IPS DF 4.7 (cell line): ENCODE measurements around the gene TPTE.
"Not testable (repeated sequence)": the region's sequence is repeated elsewhere in the genome, so short reads cannot be mapped to it uniquely, and the experiment has no call there.

Experiments
- DNase-seq: peaks from one replicate; pipeline ENCODE4 v3.0.0-alpha.2; 2013; ENCODE audit warnings: low spot score; ENCODE audit errors: extremely low read depth

Gene TPTE

DNA sequence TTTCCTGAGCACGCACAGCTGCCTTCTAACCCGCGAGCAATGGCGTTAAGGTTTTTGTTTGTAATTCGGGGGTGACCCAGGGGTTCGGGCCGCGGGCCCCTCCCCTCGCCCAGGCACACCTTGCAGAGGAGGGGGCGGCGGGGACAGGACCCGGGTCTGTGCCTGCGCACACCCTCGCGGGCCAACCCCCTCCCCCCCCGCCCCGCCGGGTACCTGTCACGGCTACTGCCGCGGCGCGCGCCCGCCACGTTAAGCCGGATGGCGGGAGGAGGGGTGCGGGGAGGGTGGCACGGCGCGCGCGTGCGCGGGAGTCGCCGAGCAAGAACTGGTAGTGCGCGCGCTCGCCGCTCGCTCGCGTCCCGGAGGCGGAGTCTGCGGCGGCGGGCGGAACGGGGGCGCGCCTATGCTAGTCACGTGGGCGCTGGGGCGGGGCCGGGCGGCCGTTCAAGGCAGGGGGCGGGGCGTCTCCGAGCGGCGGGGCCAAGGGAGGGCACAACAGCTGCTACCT is at the start of gene TPTE:
TSS of gene TPTE (plus strand) at position 493 of the 508 bp plus-strand sequence. CDS start 17,141 bp downstream, outside the sequence.
- no peak for DNase-seq

DNA sequence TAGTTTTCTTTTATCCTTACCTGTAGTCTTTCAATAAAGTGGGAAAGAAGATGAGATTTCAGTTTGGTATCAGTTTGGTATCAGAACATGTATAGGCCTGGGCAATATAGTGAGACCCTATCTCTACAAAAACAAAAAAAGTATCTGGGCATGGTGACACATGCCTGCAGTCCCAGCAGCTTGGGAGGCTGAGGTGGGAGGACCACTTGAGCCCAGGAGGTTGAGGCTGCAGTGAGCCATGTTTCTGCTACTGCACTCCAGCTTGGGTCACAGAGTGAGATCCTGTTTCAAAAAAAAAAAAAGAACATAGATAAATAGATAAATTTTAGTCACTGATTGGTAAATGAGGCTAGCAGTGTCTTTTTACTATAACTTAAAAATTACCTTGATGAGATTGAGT is 49.4 kb upstream of the TPTE start:
- not testable (repeated sequence) for DNase-seq

DNA sequence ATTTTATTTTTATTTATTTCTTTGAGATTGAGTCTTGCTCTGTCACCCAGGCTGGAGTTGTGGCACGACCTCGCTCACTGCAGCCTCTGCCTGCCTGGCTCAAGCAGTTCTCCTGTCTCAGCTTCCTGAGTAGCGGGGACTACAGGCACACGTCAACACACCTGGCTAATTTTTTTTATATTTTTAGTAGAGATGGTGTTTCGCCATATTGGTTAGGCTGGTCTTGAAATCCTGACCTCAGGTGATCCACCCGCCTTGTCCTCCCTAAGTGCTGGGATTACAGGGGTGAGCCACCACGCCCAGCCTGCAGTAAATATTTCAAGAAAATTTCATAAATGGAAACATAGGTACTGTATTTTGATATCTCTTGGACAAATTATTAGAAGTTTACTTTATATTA is 43.6 kb upstream of the TPTE start:
- DNase-seq = not testable (repeated sequence)

DNA sequence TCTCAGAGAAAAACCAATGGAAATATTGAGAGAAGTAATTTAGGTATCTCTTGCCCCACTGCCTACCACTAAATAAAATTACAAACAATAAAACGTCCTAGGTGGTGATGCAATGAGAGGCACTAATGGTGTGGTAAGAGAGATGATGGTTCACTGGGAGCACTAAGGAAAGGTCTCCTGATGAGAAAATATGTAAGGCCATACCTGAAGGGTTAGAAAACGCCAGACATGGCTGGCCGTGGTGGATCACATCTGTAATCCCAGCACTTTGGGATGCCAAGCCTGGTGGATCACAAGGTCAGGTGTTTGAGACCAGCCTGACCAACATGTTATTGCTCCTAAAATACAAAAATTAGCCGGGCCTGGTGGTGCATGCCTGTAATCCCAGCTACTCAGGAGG is 41.5 kb upstream of the TPTE start:
- not testable (repeated sequence) for DNase-seq

DNA sequence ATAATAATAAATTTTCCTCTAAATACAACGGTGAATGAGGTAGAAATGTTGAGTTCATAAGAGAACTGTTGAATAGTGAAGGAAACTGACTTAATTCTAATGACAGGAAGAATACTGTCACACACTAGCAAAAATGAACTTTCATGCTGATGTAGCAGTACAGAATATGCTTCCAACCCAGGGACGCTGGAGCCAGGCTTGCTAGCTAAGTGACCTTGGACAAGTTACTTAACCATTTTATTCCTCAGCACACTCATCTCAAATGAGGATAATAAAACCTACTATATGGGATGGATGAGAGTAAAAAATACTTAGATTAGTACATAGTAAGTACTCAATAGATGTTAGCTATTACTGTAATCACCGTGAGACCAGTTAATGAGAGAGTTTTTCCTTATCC is 36.5 kb upstream of the TPTE start:
- not testable (repeated sequence) for DNase-seq

DNA sequence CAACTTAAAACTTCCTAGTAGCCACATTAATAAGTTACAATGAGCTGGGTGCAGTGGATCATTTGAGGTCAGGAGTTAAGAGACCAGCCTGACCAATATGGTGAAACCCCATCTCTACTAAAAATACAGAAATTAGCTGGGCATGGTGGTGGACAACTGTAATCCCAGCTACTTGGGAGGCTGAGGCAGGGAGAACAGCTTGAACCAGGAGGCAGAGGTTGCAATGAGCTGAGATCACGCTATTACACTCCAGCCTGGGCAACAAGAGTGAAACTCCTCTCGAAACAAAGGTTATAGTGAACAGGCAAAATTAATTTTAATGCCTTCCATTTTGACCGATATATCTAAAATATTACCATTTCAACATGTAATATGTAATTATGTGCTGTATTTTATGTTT is 30.9 kb upstream of the TPTE start:
- DNase-seq = not testable (repeated sequence)

DNA sequence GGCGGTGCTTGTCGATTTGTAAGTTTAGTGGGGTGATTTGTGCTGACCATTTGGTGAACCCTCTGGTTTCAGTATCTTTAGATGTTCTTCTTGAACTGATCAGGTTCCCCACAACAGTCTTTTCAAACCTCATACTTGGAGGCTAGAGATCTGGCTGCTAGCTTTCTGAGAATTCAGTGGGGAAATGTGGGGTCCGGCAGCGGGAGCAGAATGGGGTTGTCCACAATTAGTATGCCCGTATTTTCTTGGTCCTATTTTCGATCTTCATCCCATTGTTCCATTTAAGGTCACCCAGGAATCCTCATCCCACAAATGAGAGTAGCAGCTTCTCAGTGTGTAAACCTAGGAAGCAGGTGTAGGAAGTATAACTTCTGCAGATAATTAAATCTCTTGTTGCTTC is 10.3 kb upstream of the TPTE start:
- no peak for DNase-seq

DNA sequence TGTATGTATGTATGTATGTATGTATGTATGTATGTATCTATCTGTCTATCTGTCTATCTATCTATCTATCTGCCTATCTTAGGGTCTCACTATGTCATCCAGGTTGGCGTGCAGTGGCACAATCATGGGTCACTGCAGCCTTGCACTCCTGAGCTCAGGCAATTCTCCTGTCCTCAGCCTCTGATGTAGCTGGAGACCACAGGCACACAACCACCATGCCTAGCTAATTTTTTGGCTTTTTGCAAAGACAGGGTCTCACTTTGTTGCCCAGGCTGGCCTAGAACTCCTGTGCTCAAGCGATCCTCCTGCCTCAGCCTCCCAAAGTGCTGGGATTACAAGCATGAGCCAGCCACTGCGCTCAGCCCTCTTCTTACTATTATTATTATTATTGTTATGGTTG is 4.5 kb upstream of the TPTE start:
- not testable (repeated sequence) for DNase-seq

DNA sequence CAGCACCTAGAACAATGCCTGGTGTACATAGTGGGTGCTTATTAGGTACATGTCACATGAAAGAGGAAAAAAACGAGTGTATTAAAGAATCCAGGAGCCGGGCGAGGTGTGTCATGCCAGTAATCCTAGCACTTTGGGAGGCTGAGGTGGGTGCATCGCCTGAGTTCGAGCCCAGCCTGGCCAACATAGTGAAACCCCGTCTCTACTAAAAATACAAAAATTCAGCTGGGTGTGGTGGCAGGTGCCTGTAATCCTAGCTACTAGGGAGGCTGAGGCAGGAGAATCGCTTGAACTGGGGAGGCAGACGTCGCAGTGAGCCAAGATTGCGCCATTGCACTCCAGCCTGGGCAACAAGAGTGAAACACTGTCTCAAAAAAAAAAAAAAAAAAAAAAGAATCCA is 3.5 kb upstream of the TPTE start:
- DNase-seq = not testable (repeated sequence)

DNA sequence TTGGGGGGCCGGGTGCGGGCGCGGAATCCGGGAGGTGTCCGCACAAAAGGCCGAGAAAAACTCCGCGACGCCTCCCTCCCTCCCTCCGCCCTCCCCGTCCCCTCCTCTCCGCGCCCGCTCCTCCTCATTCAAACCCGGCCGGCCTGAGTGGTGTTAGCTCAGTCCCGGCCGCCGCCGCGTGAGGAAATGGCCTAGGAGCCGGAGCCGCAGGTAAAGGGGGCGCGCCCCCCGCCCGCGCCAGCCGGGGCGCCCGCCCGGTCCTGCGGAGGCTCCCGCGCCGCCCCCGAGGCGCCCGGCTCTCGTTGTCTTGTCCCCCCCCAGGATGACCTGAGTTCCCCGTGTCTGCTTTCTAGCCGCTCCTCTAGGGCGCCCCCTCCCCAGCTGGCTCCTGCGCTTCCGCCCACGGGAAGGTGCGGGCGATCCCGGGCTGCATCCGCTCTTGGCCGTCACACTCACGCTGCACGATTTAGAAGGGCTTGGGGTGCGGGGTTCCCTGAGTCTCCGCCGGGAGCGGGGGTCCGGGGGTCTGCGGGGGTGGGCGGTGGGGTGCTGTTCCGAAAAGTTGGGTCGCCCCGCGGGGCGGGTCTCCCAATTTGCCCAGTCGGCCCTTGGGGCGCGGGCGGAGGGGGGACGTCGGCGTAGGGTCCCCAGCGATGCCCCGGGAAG is 585 bp downstream of the TPTE start:
- not testable (repeated sequence) for DNase-seq

DNA sequence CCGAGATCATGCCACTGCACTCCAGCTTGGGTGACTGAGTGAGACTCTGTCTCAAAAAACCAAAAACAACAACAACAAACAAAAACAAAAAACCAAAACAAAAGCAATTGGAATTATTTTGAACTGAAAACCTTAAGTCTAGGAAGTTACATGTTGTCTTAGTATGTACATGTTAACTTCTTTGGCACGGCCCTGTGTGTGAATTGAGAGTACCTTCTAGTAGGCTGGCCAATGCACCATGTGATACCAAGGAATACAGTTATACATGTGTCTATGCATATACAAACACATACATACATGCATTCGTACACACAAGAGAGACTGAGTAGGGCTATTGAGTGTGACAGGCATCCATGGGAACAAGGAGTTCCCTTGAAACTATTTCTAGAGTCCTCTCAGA is 18.6 kb downstream of the TPTE start:
- DNase-seq = no peak

DNA sequence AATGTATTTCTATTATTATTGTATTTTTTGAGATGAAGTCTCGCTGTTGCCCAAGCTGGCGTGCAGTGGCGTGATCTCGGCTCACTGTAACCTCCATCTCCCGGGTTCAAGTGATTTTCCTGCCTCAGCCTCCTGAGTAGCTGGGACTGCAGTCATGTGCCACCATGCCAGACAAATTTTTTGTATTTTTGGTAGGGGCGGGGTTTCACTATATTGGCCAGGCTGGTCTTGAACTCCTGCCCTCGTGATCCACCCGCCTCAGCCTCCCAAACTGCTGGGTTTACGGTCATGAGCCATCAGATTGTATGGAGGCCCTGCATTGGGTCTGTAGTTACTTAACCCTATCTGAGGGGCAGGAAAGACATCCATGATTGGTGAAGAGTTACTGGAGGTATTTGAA is 23.0 kb downstream of the TPTE start:
- not testable (repeated sequence) for DNase-seq

DNA sequence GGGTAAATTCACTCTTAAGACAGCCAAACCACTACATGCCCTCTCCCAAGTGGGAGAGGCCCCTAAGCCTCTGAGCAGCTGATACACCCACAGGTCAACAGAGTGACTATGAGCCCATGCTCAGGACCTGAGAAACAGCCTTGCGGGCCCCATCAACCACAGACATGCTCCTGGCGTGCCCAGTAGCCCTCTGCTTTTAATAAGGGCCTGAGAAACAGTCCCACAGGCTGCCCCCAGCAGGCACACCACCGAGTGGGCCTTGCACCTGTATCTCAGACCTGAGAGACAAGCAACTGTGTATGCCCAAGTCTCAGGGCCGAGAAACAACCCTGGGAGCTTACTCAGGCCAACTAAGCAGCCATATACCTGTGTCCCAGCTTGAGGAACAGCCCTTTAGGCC is 26.5 kb downstream of the TPTE start:
- DNase-seq = not testable (repeated sequence)

DNA sequence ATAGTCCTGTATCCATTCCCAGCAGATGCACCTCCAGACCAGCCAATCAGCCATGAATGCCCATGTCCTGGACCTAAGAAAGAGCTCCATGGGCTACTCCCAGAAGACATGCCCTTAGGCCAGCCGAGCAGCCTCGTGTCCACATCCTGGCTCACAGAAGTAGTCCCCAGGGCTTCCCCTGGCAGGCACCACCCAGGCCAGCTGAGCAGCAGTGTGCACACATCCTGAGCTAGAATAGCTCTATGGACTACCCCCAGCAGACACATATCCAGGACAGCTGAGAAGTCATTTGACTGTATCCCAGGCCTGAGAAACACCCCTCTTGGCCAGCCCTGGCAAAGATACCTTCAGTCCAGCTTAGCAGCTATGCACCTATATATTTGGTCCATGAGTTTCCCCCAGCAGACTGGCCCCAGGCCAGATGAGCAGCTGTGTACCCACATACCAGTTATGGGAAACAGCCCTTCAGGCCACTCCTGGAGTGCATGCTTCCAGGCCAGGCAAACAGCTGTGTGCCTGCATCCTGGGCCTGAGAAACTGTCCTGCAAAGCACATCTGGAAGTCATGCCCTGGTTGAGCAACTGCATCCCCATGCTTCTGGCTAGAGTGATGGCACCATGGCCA is 27.1 kb downstream of the TPTE start:
- not testable (repeated sequence) for DNase-seq

DNA sequence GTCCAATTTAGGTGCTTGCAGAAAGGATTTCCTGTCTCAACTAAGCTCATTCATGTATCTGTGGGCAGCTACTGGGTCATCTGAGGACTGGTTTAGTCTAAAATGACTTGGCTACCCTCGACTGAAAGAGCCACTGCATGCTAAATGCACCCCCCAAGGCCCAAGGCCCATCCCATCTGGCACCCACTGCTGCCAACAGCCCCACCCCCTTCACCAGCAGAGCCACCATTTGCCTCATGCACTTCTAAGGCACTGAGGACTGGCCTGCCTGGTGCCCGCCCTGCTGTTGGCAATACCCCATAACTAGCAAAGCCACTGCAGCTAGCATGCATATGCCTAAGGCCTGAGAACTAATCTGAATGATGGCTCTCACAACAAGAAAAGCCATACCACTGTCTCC is 49.4 kb downstream of the TPTE start:
- DNase-seq = not testable (repeated sequence)

DNA sequence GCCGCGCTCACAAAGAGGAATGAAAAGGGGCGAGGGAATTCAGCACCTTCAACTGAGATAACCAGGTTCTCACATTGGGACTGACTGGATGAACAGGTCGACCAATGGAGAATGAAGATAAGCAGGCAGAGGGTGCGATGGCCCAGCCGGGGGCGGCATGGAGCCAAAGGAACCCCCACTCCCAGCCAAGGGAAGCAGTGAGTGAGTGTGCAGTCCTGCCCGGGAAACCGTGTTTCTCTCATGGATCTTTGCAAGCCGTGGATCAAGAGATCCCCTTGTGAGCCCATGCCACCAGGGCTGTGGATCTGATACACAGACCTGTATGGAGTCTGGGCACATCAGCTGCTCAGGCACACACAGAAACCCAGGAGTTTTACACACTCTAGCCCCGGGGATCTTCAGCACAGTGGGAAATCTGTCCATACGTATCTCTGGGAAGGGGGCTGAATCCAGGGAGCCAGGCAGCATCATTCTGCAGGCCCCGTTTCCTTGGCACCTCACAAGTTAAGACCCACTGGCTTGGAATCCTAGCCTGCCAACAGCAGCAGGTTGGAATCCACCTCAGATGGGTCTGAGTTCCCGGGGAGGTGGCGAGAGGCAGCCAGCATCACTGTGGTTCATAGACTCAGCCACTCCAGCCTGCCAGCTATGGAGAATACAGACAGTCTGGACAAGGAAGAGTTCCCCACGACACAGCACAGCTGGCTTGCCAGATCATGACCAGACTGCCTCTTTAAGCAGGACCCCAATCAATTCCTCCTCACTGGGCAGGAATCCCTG is 53.3 kb downstream of the TPTE start:
- DNase-seq = not testable (repeated sequence)

DNA sequence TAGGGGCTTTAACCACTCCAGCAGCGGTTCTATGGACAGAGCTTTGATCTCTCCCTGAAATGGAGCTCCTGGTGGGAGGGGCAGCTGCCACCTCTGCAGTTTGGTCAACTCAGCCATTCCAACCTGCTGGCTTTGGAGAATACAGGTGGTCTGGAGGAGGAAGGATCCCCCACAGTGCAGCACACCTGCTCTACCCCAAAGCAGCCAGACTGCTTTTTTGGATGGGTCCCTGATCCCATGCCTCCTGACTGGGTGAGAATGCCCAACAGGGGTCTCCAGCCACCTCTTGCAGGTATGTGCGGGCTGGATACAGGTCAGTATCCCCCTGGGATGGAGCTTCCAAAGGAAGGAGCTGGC is 53.9 kb downstream of the TPTE start:
- no peak for DNase-seq

DNA sequence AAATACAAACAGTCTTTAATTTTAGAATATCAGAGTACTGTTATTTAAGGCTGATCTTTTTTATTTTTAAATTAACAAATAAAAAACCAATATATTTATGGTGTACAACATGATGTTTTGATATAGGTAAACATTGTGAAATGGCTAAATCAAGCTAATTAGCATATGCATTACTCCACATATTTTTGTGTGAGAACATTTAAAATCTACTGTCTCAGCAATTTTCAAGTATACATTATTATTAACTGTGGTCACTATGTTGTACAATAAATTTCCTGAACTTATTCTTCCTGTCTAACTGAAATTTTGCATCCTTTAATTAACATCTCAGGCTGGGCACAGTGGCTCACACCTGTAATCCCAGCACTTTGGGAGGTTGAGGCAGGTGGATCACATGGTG is 57.5 kb downstream of the TPTE start:
- not testable (repeated sequence) for DNase-seq

DNA sequence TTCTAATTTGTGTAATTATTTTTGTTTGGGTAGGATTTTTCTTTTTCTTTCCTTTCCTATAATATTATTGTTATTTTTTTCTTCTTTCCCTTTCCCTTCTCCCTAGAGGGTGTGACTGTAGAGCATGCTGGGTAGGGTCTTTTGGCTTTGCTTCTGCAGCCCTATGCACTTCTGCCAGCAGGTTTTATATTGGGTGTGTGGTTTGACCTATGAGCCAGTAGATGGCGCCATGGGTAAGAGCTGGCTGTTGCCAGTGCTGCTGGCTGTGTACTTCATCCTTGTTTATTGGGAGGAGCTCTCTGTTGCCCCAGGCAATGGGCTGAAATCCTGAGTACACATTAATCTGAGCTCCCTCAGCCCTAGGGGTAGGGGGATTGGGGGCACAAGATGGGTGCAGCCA is 67.7 kb downstream of the TPTE start:
- not testable (repeated sequence) for DNase-seq

DNA sequence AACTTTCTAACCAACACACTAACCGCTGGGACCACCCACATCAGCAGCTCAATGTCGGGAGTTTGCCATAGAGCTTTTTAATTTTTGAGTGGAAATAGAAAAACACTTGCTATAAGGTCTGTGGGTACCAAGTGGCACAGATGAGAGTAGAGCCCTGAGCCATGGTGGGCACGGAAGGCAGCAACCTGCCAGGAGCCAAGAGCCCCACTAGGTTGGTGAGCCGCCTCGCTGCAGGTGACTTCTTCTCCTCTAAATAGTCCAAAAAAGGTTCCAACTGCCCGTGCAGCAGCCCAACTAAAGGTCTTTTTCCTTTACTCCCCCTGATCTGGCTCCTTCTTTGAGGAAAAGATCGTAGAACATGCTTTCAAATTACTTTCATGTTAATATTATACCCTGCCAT is 85.7 kb downstream of the TPTE start:
- not testable (repeated sequence) for DNase-seq

DNA sequence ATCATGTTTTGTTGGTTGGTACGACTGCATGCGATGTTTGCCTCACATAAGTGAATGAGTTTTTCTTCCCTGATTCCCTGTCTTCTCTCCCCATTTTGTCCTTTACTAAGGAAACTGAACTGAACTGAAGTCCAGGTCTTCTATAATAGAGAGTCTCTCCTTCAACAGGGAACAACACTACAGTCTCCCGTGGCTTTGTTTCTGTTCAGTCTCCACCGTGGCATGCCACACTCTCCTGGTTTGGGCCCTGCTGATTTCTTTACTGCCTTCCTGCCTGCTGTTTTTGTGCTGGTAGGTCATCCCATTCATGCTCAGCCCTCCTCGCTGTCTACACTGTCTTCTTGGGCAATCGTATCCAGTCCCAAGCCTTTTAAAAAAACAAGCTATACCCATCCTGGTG is 92.9 kb downstream of the TPTE start:
- DNase-seq = not testable (repeated sequence)

DNA sequence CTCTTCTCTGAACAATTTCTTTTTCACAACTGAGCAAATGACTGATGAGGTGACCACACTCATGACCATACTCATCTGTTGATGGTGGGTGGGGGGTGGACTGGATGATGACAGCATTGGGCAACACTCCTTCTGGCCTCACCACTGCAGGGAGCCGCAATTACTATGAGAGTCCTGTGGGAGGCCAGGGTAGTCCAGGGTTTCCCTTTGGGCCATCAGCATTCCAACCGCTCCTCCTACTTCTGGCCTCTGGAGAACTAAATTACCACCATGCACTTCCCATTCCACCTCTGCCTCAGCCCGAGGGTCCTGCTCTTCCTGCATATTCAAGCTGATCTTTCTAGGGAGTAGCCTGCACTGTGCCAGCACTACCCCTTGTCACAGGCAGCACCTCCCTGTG is 94.7 kb downstream of the TPTE start:
- DNase-seq = not testable (repeated sequence)
